GM18507 (cell line): ENCODE data around the gene CRYBB1.
A peak's percentile ranks its signal among the peaks of the same experiment; 100 is the strongest.

Source experiments
- DNase-seq: peaks from one replicate; pipeline ENCODE4 v3.0.0; 2011; ENCODE audit warnings: low read depth; ENCODE audit not compliant: insufficient read length; ENCODE audit errors: extremely low spot score
- FAIRE-seq: peaks from 2 replicates; lab custom pipeline; 2011; peaks lifted over from hg19 to GRCh38; lab: Jason Lieb, UNC

The CRYBB1 gene

GRCh38 chr22:26584010-26584409 lies 33.8 kb downstream of the CRYBB1 start:
- DNase-seq (no peak), FAIRE-seq (no peak)

- DNase-seq (no peak), FAIRE-seq (no peak)
These were observed 36.1 kb downstream of the CRYBB1 start for GRCh38 chr22:26581633-26582168.

- FAIRE-seq (no peak), DNase-seq (no peak)
These were observed 36.8 kb downstream of the CRYBB1 start for GRCh38 chr22:26581026-26581425.

- DNase-seq (no peak), FAIRE-seq (no peak)
These were observed 37.4 kb downstream of the CRYBB1 start for GRCh38 chr22:26580240-26580962.

- peak; percentile 54 for DNase-seq
- peak; percentile 82 for FAIRE-seq
These were observed 38.4 kb downstream of the CRYBB1 start for GRCh38 chr22:26579331-26579886.

GRCh38 chr22:26577081-26577480 lies 40.7 kb downstream of the CRYBB1 start:
- FAIRE-seq, result no peak
- no peak for DNase-seq

- no peak for FAIRE-seq
These were observed 41.7 kb downstream of the CRYBB1 start for GRCh38 chr22:26576026-26576680.

GRCh38 chr22:26574001-26574723 lies 43.7 kb downstream of the CRYBB1 start:
- FAIRE-seq (no peak), DNase-seq (no peak)

More at GRCh38 chr22:26576026-26576680, 41.7 kb downstream of the CRYBB1 start:
- no peak for DNase-seq

- FAIRE-seq (no peak), DNase-seq (no peak)
These were observed 44.7 kb downstream of the CRYBB1 start for GRCh38 chr22:26573026-26573662.

GRCh38 chr22:26570864-26571525 lies 46.8 kb downstream of the CRYBB1 start:
- DNase-seq (no peak), FAIRE-seq (no peak)

GRCh38 chr22:26570115-26570514 lies 47.7 kb downstream of the CRYBB1 start:
- FAIRE-seq, result no peak
- DNase-seq, result no peak

- no peak for DNase-seq
- FAIRE-seq, result no peak
These were observed 49.6 kb downstream of the CRYBB1 start for GRCh38 chr22:26568207-26568706.

- DNase-seq (no peak), FAIRE-seq (no peak)
These were observed 50.2 kb downstream of the CRYBB1 start for GRCh38 chr22:26567610-26568009.

GRCh38 chr22:26566994-26567393 lies 50.8 kb downstream of the CRYBB1 start:
- DNase-seq (no peak), FAIRE-seq (no peak)

- DNase-seq (no peak), FAIRE-seq (no peak)
These were observed 51.9 kb downstream of the CRYBB1 start for GRCh38 chr22:26565889-26566288.

GRCh38 chr22:26565181-26565580 lies 52.6 kb downstream of the CRYBB1 start:
- no peak for DNase-seq
- no peak for FAIRE-seq

- no peak for FAIRE-seq
- DNase-seq, result no peak
These were observed 53.2 kb downstream of the CRYBB1 start for GRCh38 chr22:26564672-26565071.

- no peak for FAIRE-seq
- DNase-seq, result no peak
These were observed 53.6 kb downstream of the CRYBB1 start for GRCh38 chr22:26564181-26564580.

GRCh38 chr22:26563022-26563421 lies 54.8 kb downstream of the CRYBB1 start:
- FAIRE-seq, result no peak

More at GRCh38 chr22:26563022-26563421, 54.8 kb downstream of the CRYBB1 start:
- no peak for DNase-seq
